Neuronal stem cell (in vitro differentiated cells): Measurements from ENCODE around the gene FARS2.

Experiments used
- DNase-seq: peaks from one replicate; pipeline ENCODE4 v3.0.0-alpha.2; 2013; ENCODE audit warnings: low spot score
- H2AFZ ChIP-seq: one replicate; pipeline ENCODE4 v1.6.1; 2013; ENCODE audit warnings: mild to moderate bottlenecking, low read length, inconsistent platforms
- H2AK5ac ChIP-seq: 2 replicates; pipeline ENCODE4 v1.6.1; 2013; ENCODE audit warnings: low read depth, mild to moderate bottlenecking, inconsistent platforms, low read length, moderate library complexity, mixed read lengths
- H2BK120ac ChIP-seq: 2 replicates; pipeline ENCODE4 v1.6.1; 2013; ENCODE audit warnings: low read depth, mild to moderate bottlenecking, inconsistent platforms, low read length, moderate library complexity, mixed read lengths
- H2BK12ac ChIP-seq: one replicate; pipeline ENCODE4 v1.6.1; 2013; ENCODE audit warnings: low read length, inconsistent platforms
- H2BK15ac ChIP-seq: 2 replicates; pipeline ENCODE4 v1.6.1; 2013; ENCODE audit warnings: mild to moderate bottlenecking, low read length, inconsistent platforms, mixed read lengths
- H2BK5ac ChIP-seq: one replicate; pipeline ENCODE4 v1.6.1; 2013; ENCODE audit warnings: inconsistent platforms, mild to moderate bottlenecking, low read length, moderate library complexity
- H3K14ac ChIP-seq: one replicate; pipeline ENCODE4 v1.6.1; 2013; ENCODE audit warnings: low read length, inconsistent platforms
- H3K18ac ChIP-seq: 2 replicates; pipeline ENCODE4 v1.6.1; 2013; ENCODE audit warnings: low read length, inconsistent platforms
- H3K23ac ChIP-seq: 2 replicates; pipeline ENCODE4 v1.6.1; 2013; ENCODE audit warnings: low read depth, mild to moderate bottlenecking, mixed read lengths, low read length, inconsistent platforms; ENCODE audit not compliant: poor library complexity
- H3K27ac ChIP-seq: replicated peaks from 3 replicates; pipeline ENCODE4 v1.5.1; 2013; ENCODE audit warnings: low read length, inconsistent platforms
- H3K27me3 ChIP-seq, 3 experiments: 2 replicates each; pipeline ENCODE4 v1.6.1; 2013; ENCODE audit warnings: low read length in 3 of 3, mild to moderate bottlenecking in 2 of 3, inconsistent platforms in 1 of 3, low read depth in 1 of 3, mixed read lengths in 1 of 3, moderate library complexity in 1 of 3; ENCODE audit not compliant: control insufficient read depth in 3 of 3, insufficient read depth in 3 of 3
- H3K36me3 ChIP-seq, 2 donors: replicated peaks in 1 of 2; 2 replicates each; pipeline ENCODE4 v1.6.1; 2013; ENCODE audit warnings: low read length in 2 of 2; ENCODE audit not compliant: control insufficient read depth in 2 of 2, insufficient read depth in 2 of 2
- H3K4ac ChIP-seq: 2 replicates; pipeline ENCODE4 v1.6.1; 2013; ENCODE audit warnings: inconsistent platforms, mild to moderate bottlenecking, low read length, moderate library complexity
- H3K4me1 ChIP-seq, 2 donors: 1 replicate in 1 of 2; 2 replicates in 1 of 2; pipeline ENCODE4 v1.6.1; 2013; ENCODE audit warnings: low read length in 2 of 2, low read depth in 1 of 2; ENCODE audit not compliant: control insufficient read depth in 2 of 2, insufficient read depth in 1 of 2
- H3K4me2 ChIP-seq: one replicate; pipeline ENCODE4 v1.6.1; 2013; ENCODE audit warnings: mild to moderate bottlenecking, low read length, inconsistent platforms; ENCODE audit not compliant: insufficient read depth, poor library complexity, severe bottlenecking
- H3K4me3 ChIP-seq, 2 donors: 2 replicates each; pipeline ENCODE4 v1.5.1; 2013; ENCODE audit warnings: low read length in 2 of 2, mild to moderate bottlenecking in 2 of 2, inconsistent platforms in 1 of 2, moderate library complexity in 1 of 2
- H3K79me1 ChIP-seq: one replicate; pipeline ENCODE4 v1.6.1; 2013; ENCODE audit warnings: low read depth, mild to moderate bottlenecking, inconsistent platforms, low read length, moderate library complexity
- H3K9ac ChIP-seq: one replicate; pipeline ENCODE4 v1.6.1; 2013; ENCODE audit warnings: mild to moderate bottlenecking, low read depth, low read length, inconsistent platforms; ENCODE audit not compliant: poor library complexity
- H3K9me3 ChIP-seq, 2 donors: replicated peaks in 1 of 2; 2 replicates each; pipeline versions ENCODE3 to v1.6.1; 2013; ENCODE audit warnings: low read length in 2 of 2, mild to moderate bottlenecking in 2 of 2, inconsistent platforms in 1 of 2, low read depth in 1 of 2, mixed read lengths in 1 of 2, moderate library complexity in 1 of 2; ENCODE audit not compliant: control insufficient read depth in 2 of 2, insufficient read depth in 1 of 2
- H4K8ac ChIP-seq: one replicate; pipeline ENCODE4 v1.6.1; 2013; ENCODE audit warnings: low read depth, mild to moderate bottlenecking, inconsistent platforms, low read length, moderate library complexity
- H4K91ac ChIP-seq: one replicate; pipeline ENCODE4 v1.6.1; 2013; ENCODE audit warnings: low read length, low read depth, mild to moderate bottlenecking, inconsistent platforms; ENCODE audit not compliant: poor library complexity
- WGBS, 2 donors: extraction: QIAGEN DNeasy Blood & Tissue Kit; methylation state at CpG; one replicate each; pipeline ENCODE4 v1.1.7; 2013; ENCODE audit warnings: missing lambda C conversion rate in 2 of 2, mixed read lengths in 1 of 2; ENCODE audit not compliant: insufficient read length in 2 of 2, insufficient replicate concordance in 1 of 2; ENCODE audit errors: extremely low coverage in 2 of 2; 5-methylcytosine and 5-hydroxymethylcytosine counted together

Gene FARS2

GRCh38 chr6:5723841-5724691 is 462.8 kb downstream of the FARS2 start:
- Histone ChIP-seq H2AFZ (peak overlapping the region; percentile 30), H3K9ac (no peak overlapping the region), H3K79me1 (no peaks in the 10 kb centered on the region), H2BK12ac (no peak overlapping the region), H3K9me3 (no peaks in the 10 kb centered on the region), H3K4me2 (no peak overlapping the region), H3K27me3 (no peaks in the 10 kb centered on the region), H3K4ac (no peak overlapping the region), H3K27ac (no peak overlapping the region), H3K14ac (no peak overlapping the region), H3K18ac (peak overlapping the region; percentile 61), H3K4me1 (peaks cover 7 to 10% of the 10 kb centered on the region in 2 donors), H3K4me3 (no peak overlapping the region), H2BK15ac (no peak overlapping the region), H2BK5ac (no peak overlapping the region), H2BK120ac (no peak overlapping the region), H4K8ac (no peak overlapping the region), H2AK5ac (no peak overlapping the region), H4K91ac (no peak overlapping the region), H3K23ac (no peak overlapping the region), H3K36me3 (no peaks in the 10 kb centered on the region)
- DNase-seq = no peak
- WGBS, 2 donors = no CpG with 5 or more reads among the region's 21 CpGs

- no peak overlapping the region for H3K4me3 ChIP-seq
- WGBS, 2 donors = no CpG with 5 or more reads among the region's 10 CpGs
Observed at GRCh38 chr6:5724911-5725310, 463.6 kb downstream of the FARS2 start.

GRCh38 chr6:5726976-5727718 is 465.8 kb downstream of the FARS2 start:
- Histone ChIP-seq H3K79me1 (no peaks in the 10 kb centered on the region), H3K9ac (no peak overlapping the region), H3K4me3 (no peak overlapping the region), H3K27ac (no peak overlapping the region), H3K27me3 (no peaks in the 10 kb centered on the region), H3K23ac (no peak overlapping the region), H4K8ac (no peak overlapping the region), H2BK5ac (no peak overlapping the region), H2BK15ac (no peak overlapping the region), H3K9me3 (no peaks in the 10 kb centered on the region), H2AFZ (no peak overlapping the region), H4K91ac (no peak overlapping the region), H3K18ac (peak overlapping the region; percentile 12), H3K4me1 (peaks cover 7 to 13% of the 10 kb centered on the region in 2 donors), H3K4me2 (no peak overlapping the region), H3K36me3 (no peaks in the 10 kb centered on the region), H2AK5ac (no peak overlapping the region), H3K4ac (no peak overlapping the region), H2BK120ac (no peak overlapping the region), H2BK12ac (no peak overlapping the region), H3K14ac (no peak overlapping the region)
- DNase-seq = no peak
- WGBS, 2 donors = no CpG with 5 or more reads among the region's 17 CpGs

More at GRCh38 chr6:5724911-5725310, 463.6 kb downstream of the FARS2 start:
- Histone ChIP-seq H3K79me1 (no peaks in the 10 kb centered on the region), H2AK5ac (no peak overlapping the region), H2BK120ac (no peak overlapping the region), H3K23ac (no peak overlapping the region), H2BK15ac (no peak overlapping the region), H3K27ac (no peak overlapping the region), H3K4me1 (peaks cover 7 to 13% of the 10 kb centered on the region in 2 donors), H3K4me2 (no peak overlapping the region), H3K18ac (no peak overlapping the region), H4K91ac (no peak overlapping the region), H3K27me3 (no peaks in the 10 kb centered on the region), H3K9ac (no peak overlapping the region), H3K14ac (no peak overlapping the region), H2BK5ac (no peak overlapping the region), H3K9me3 (no peaks in the 10 kb centered on the region), H4K8ac (no peak overlapping the region), H2BK12ac (no peak overlapping the region), H3K36me3 (no peaks in the 10 kb centered on the region), H3K4ac (no peak overlapping the region), H2AFZ (no peak overlapping the region)
- DNase-seq = no peak
